H1 (cell line): ENCODE measurements around the gene EML4. TPM values are rescaled to one million over a fixed set of nuclear protein-coding genes. Genes with fewer than 3 reads are reported as not detected.
"Not testable (repeated sequence)": the region's sequence is repeated elsewhere in the genome, so short reads cannot be mapped to it uniquely, and the experiment has no call there.

Source experiments
- CTCF ChIA-PET: fragments of 300-600 bp; sonication (Branson Sonifier 250); formaldehyde crosslinking; loops from one replicate; lab custom pipeline; 2021; ENCODE audit not compliant: partially characterized antibody; lab: Charles Lee
- POLR2A ChIA-PET: fragments of 300-600 bp; sonication (Branson Sonifier 250); formaldehyde crosslinking; loops from one replicate; lab custom pipeline; 2021; ENCODE audit warnings: inconsistent platforms; ENCODE audit not compliant: partially characterized antibody; lab: Charles Lee
- DNase-seq, 2 experiments: peaks; one replicate each; pipeline versions ENCODE4 v3.0.0 to v3.0.0-alpha.2; 2010 to 2022; ENCODE audit warnings: low spot score in 2 of 2, low read depth in 1 of 2, mixed read lengths in 1 of 2
- FAIRE-seq: peaks from 2 replicates; lab custom pipeline; 2011; peaks lifted over from hg19 to GRCh38; lab: Jason Lieb, UNC
- H2AFZ ChIP-seq: 2 replicates; pipeline ENCODE4 v1.8.1; 2012; ENCODE audit warnings: low read length, inconsistent platforms
- H2AK5ac ChIP-seq: 2 replicates; pipeline ENCODE4 v1.6.1; 2013; ENCODE audit warnings: low read depth, low read length
- H2BK120ac ChIP-seq: replicated peaks from 2 replicates; pipeline ENCODE3; 2013; ENCODE audit warnings: low read depth, low read length, inconsistent platforms
- H2BK12ac ChIP-seq: 2 replicates; pipeline ENCODE4 v1.6.1; 2013; ENCODE audit warnings: low read depth, low read length
- H2BK15ac ChIP-seq: 2 replicates; pipeline ENCODE4 v1.6.1; 2013; ENCODE audit warnings: low read length
- H2BK20ac ChIP-seq: 2 replicates; pipeline ENCODE4 v1.6.1; 2013; ENCODE audit warnings: low read length
- H2BK5ac ChIP-seq: 2 replicates; pipeline ENCODE4 v1.6.1; 2013; ENCODE audit warnings: low read depth, low read length
- H3K14ac ChIP-seq: 2 replicates; pipeline ENCODE4 v1.6.1; 2013; ENCODE audit warnings: inconsistent platforms; ENCODE audit not compliant: insufficient read length
- H3K18ac ChIP-seq: 2 replicates; pipeline ENCODE4 v1.6.1; 2013; ENCODE audit warnings: low read length; ENCODE audit errors: extremely low read depth
- H3K23ac ChIP-seq: 2 replicates; pipeline ENCODE4 v1.6.1; 2013; ENCODE audit warnings: inconsistent platforms; ENCODE audit not compliant: insufficient read length
- H3K23me2 ChIP-seq: 2 replicates; pipeline ENCODE4 v1.6.1; 2013; ENCODE audit warnings: low read depth, low read length
- H3K27ac ChIP-seq: 2 replicates; pipeline ENCODE4 v1.6.1; 2011; ENCODE audit warnings: low read depth, low read length, inconsistent platforms
- H3K27me3 ChIP-seq, 4 experiments: replicated peaks in 1 of 4; 1 replicate in 1 of 4; 2 replicates in 3 of 4; pipeline versions ENCODE4 v1.6.1 to v1.8.1; 2011 to 2013; ENCODE audit warnings: low read length in 3 of 4, mild to moderate bottlenecking in 3 of 4, inconsistent platforms in 2 of 4, mixed read lengths in 2 of 4, moderate library complexity in 1 of 4; ENCODE audit not compliant: control insufficient read depth in 3 of 4, insufficient read depth in 3 of 4; ENCODE audit errors: extremely low read depth in 1 of 4
- H3K36me3 ChIP-seq, 4 experiments: 2 replicates each; pipeline versions ENCODE4 v1.6.1 to v1.8.1; 2011 to 2013; ENCODE audit warnings: mild to moderate bottlenecking in 4 of 4, low read length in 3 of 4, moderate library complexity in 2 of 4, control low read depth in 1 of 4, inconsistent platforms in 1 of 4; ENCODE audit not compliant: insufficient read depth in 4 of 4, control insufficient read depth in 2 of 4
- H3K4ac ChIP-seq: replicated peaks from 2 replicates; pipeline ENCODE3; 2013; ENCODE audit warnings: low read length, low read depth, mixed read lengths, inconsistent platforms; ENCODE audit not compliant: insufficient read length
- H3K4me1 ChIP-seq, 4 experiments: replicated peaks in 1 of 4; 1 replicate in 1 of 4; 2 replicates in 3 of 4; pipeline versions ENCODE4 v1.6.1 to v1.8.1; 2011 to 2013; ENCODE audit warnings: low read length in 3 of 4, inconsistent platforms in 2 of 4, mixed read lengths in 1 of 4; ENCODE audit not compliant: insufficient read depth in 4 of 4, control insufficient read depth in 3 of 4
- H3K4me2 ChIP-seq, 2 experiments: 2 replicates each; pipeline versions ENCODE4 v1.6.1 to v1.8.1; 2011 to 2013; ENCODE audit warnings: low read depth in 2 of 2, low read length in 2 of 2, control low read depth in 1 of 2, inconsistent platforms in 1 of 2, mild to moderate bottlenecking in 1 of 2; ENCODE audit not compliant: insufficient read depth in 1 of 2
- H3K4me3 ChIP-seq, 4 experiments: fragments of 200-600, 300-600 bp in 1 of 4; sonication (generic), shearing (Covaris generic), sonication (Bioruptor Twin) in 1 of 4; 2 replicates each; pipeline versions ENCODE4 v1.5.1 to v1.8.1; 2011 to 2016; ENCODE audit warnings: low read length in 4 of 4, low read depth in 3 of 4, control low read depth in 2 of 4, inconsistent platforms in 2 of 4, mild to moderate bottlenecking in 2 of 4, mixed read lengths in 1 of 4, moderate library complexity in 1 of 4; ENCODE audit not compliant: insufficient read depth in 2 of 4; ENCODE audit errors: extremely low read depth in 1 of 4
- H3K56ac ChIP-seq: replicated peaks from 2 replicates; pipeline ENCODE3; 2013; ENCODE audit warnings: low read depth, mild to moderate bottlenecking, mixed read lengths, low read length, inconsistent platforms; ENCODE audit not compliant: insufficient read length
- H3K79me1 ChIP-seq: 2 replicates; pipeline ENCODE4 v1.6.1; 2013; ENCODE audit warnings: low read depth, low read length, control low read depth
- H3K79me2 ChIP-seq, 2 experiments: 2 replicates each; pipeline versions ENCODE4 v1.6.1 to v1.8.1; 2012 to 2013; ENCODE audit warnings: low read length in 2 of 2, mild to moderate bottlenecking in 2 of 2, inconsistent platforms in 1 of 2; ENCODE audit not compliant: insufficient read depth in 2 of 2, control insufficient read depth in 1 of 2
- H3K9ac ChIP-seq, 4 experiments: replicated peaks in 1 of 4; 1 replicate in 1 of 4; 2 replicates in 3 of 4; pipeline versions ENCODE4 v1.6.1 to v1.8.1; 2011 to 2013; ENCODE audit warnings: low read depth in 3 of 4, low read length in 3 of 4, control low read depth in 2 of 4, mild to moderate bottlenecking in 2 of 4, moderate library complexity in 2 of 4, inconsistent platforms in 1 of 4; ENCODE audit errors: extremely low read depth in 1 of 4
- H3K9me3 ChIP-seq, 2 experiments: 2 replicates each; pipeline versions ENCODE4 v1.6.1 to v1.8.1; 2012 to 2013; ENCODE audit warnings: mild to moderate bottlenecking in 2 of 2, moderate library complexity in 2 of 2, control low read depth in 1 of 2, inconsistent platforms in 1 of 2, low read depth in 1 of 2, low read length in 1 of 2, mixed read lengths in 1 of 2; ENCODE audit not compliant: insufficient read depth in 2 of 2
- H4K20me1 ChIP-seq, 2 experiments: replicated peaks in 1 of 2; 2 replicates each; pipeline versions ENCODE3 to v1.8.1; 2011 to 2013; ENCODE audit warnings: inconsistent platforms in 2 of 2, low read length in 2 of 2, mild to moderate bottlenecking in 1 of 2; ENCODE audit not compliant: insufficient read depth in 2 of 2, control insufficient read depth in 1 of 2
- H4K5ac ChIP-seq: 2 replicates; pipeline ENCODE4 v1.6.1; 2013; ENCODE audit warnings: low read length, low read depth, mixed read lengths, inconsistent platforms; ENCODE audit not compliant: insufficient read length
- H4K8ac ChIP-seq: 2 replicates; pipeline ENCODE4 v1.8.0; 2013; ENCODE audit warnings: mild to moderate bottlenecking, moderate library complexity, low read length, inconsistent platforms; ENCODE audit not compliant: insufficient read depth; ENCODE audit errors: extremely low read depth
- H4K91ac ChIP-seq: replicated peaks from 2 replicates; pipeline ENCODE3; 2013; ENCODE audit warnings: low read length, mixed read lengths, inconsistent platforms; ENCODE audit not compliant: insufficient read length
- WGBS, 2 experiments: shearing (Covaris generic) in 1 of 2; methylation state at CpG; one replicate each; pipeline versions ENCODE4 v1.1.6 to v1.1.7; 2013 to 2015; ENCODE audit warnings: low lambda C conversion rate in 2 of 2, mixed read lengths in 2 of 2, inconsistent platforms in 1 of 2, low coverage in 1 of 2, missing lambda C conversion rate in 1 of 2; ENCODE audit not compliant: insufficient replicate concordance in 2 of 2, insufficient coverage in 1 of 2, insufficient read length in 1 of 2; ENCODE audit errors: extremely low coverage in 1 of 2, missing lambda C conversion rate in 1 of 2; 5-methylcytosine and 5-hydroxymethylcytosine counted together
- polyA plus RNA-seq, 7 experiments: library from polyadenylated mRNA; depleted of rRNA in 3 of 7; stranded (reverse) in 5 of 7; unstranded in 2 of 7; fragments of >200 nt in 5 of 7; fragments of 200-250 nt in 2 of 7; gene quantifications; 1 replicate in 5 of 7; 2 replicates in 1 of 7; 4 replicates in 1 of 7; pipeline versions ENCODE4 v1.2.1 to v1.2.3, GENCODE V29; 2011 to 2013; ENCODE audit warnings: missing spikeins in 2 of 7, mixed read lengths in 2 of 7
- total RNA-seq: library from RNA; stranded (reverse); fragmentation: NEBNext Ultra II Directional; extraction: Animal tissue kit (Norgen Biotek cat#: 25700); gene quantifications from 2 replicates; pipeline ENCODE4 v1.2.1, GENCODE V29; 2021

Gene EML4
- total and polyA plus RNA-seq, 2 of the 8 experiments (the other 6 are each of a cell fraction or from before 2014, with no cell fraction given) = 50.1 to 104 TPM

DNA sequence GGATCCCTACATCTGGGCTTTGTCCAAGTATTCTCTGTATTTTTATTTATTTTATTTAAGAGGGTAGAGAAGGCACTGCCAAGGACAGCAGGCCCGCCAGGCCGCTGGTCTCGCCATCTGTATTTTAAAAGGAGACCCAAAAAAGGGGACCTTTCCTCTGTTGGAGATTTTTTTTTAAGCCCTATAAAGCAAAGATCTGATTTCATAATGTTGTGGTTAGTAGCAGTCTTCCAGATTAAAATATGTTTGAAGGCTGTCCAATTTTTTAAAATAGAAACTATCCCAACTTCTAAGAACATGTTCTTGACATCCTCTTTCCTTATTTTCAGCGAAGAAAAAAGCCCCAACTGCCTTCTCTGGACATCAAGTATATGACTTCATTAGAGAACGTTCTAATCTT lies 102.1 kb downstream of the EML4 start:
- DNase-seq, H3K23ac ChIP-seq, H4K8ac ChIP-seq, H3K27ac ChIP-seq, H2BK5ac ChIP-seq, FAIRE-seq, H3K14ac ChIP-seq, H3K23me2 ChIP-seq, H3K56ac ChIP-seq, H4K91ac ChIP-seq, H3K79me1 ChIP-seq, H3K36me3 ChIP-seq, H4K20me1 ChIP-seq, H3K4me3 ChIP-seq, H2AFZ ChIP-seq, POLR2A ChIA-PET, H3K4me1 ChIP-seq, H3K79me2 ChIP-seq, H2BK15ac ChIP-seq, H3K18ac ChIP-seq, H3K9ac ChIP-seq, H2BK12ac ChIP-seq, H3K4me2 ChIP-seq, H3K9me3 ChIP-seq, H3K27me3 ChIP-seq, H2AK5ac ChIP-seq, H2BK20ac ChIP-seq, H4K5ac ChIP-seq, H2BK120ac ChIP-seq, H3K4ac ChIP-seq: not testable (repeated sequence)
- CTCF ChIA-PET = interaction anchor here (1.0 kb wide), 1 partner anchor 58 kb away, joined by 3 read pairs; no protein-coding TSS in a partner anchor
- WGBS, 2 experiments = 98% methylated on average over 5 of the region's 5 CpGs; no CpG with 5 or more reads in 1 of the 2 experiments
